ENCODE measurements around the gene GABPB2.
A peak's percentile ranks its signal among the peaks of the same experiment; 100 is the strongest.

GABPB2 gene

DNA sequence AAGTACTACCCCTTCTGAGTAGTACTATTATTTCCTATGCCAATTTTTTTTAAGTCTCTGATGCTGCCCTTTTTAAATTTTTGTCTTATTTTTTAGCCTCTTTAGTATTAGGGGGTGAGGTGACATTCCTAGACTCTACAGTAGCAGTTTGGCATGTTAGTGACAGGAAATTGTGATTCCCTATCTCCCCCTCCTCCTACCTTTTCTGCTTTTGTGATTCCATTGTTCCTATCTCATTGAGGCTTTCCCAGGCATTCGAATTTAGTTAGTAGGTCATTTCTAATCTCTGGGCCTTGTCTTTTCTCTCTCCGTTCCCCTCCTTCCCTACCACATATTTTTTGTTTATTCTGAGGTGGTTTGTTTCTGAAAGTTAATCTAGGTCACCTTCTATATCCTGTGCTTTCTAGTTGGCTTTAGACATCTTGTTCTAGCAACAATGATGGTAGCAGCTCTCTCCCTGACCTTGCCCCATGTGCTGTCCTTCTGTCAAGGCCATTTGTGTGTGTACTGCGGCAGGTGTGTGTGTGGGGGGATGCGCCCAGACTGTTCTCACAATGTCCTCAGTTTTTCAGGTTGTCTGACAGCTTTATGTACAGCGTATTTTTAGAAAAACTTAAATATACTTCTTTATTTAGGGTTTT, 54.3 kb downstream of the GABPB2 start:
- Histone ChIP-seq H2BK5ac (ENCODE audit: low read depth, low read length, poor library complexity, severe bottlenecking) (no peak overlapping the region), H2AK5ac (ENCODE audit: low read length, severe bottlenecking) (no peak overlapping the region), H2BK12ac (ENCODE audit: low read length in 2 of 2) (no peak overlapping the region), H4K8ac (ENCODE audit: low read length) (no peak overlapping the region), H3K9ac (ENCODE audit: low read length) (no peak overlapping the region), H3K14ac (ENCODE audit: low read length in 2 of 2) (no peak overlapping the region), H3K18ac (ENCODE audit: low read depth in 1 of 2, low read length in 2 of 2) (no peak overlapping the region), H3K9me3 (ENCODE audit: control insufficient read depth, low read length) (no peaks in the 10 kb centered on the region), H3K4me2 (ENCODE audit: low read length, poor library complexity, severe bottlenecking) (no peak overlapping the region), H2AFZ (ENCODE audit: low read depth, low read length) (no peak overlapping the region), H2BK120ac (ENCODE audit: low read depth, low read length) (no peak overlapping the region), H3K4me1 (ENCODE audit: control insufficient read depth, insufficient read depth, low read depth, low read length) (no peaks in the 10 kb centered on the region), H3K23ac (ENCODE audit: low read length in 2 of 2) (no peak overlapping the region), H3K36me3 (ENCODE audit: control insufficient read depth in 1 of 2, insufficient read depth in 2 of 2, low read depth in 1 of 2, low read length in 2 of 2) (peaks cover 0 to 9% of the 10 kb centered on the region in 2 experiments), H3K79me1 (replicated peaks; ENCODE audit: low read length, poor library complexity, severe bottlenecking) (no peaks in the 10 kb centered on the region), H3K27me3 (ENCODE audit: control insufficient read depth in 1 of 2, insufficient read depth in 1 of 2, low read length in 2 of 2) (peaks cover 0 to 4% of the 10 kb centered on the region in 2 experiments), H3K4ac (ENCODE audit: low read depth in 1 of 2, low read length in 2 of 2) (no peak overlapping the region), H3K4me3 (ENCODE audit: insufficient read depth in 1 of 2, low read depth in 1 of 2, low read length in 2 of 2) (no peak overlapping the region), H2BK15ac (ENCODE audit: low read depth, poor library complexity, severe bottlenecking) (no peak overlapping the region), H3K27ac (ENCODE audit: low read length, poor library complexity, severe bottlenecking) (no peak overlapping the region), H4K91ac (ENCODE audit: low read length) (no peak overlapping the region)
- DNase-seq, result no peak
- 100% methylated on average over 2 of the region's 5 CpGs for WGBS

GRCh38 chr1:151128800-151129199, 58.2 kb downstream of the GABPB2 start:
- H2BK120ac ChIP-seq (ENCODE audit: low read depth, low read length), result no peak overlapping the region
- H2AFZ ChIP-seq (ENCODE audit: low read depth, low read length), result no peak overlapping the region
- no peak overlapping the region for H2BK15ac ChIP-seq (ENCODE audit: low read depth, poor library complexity, severe bottlenecking)
- no peak overlapping the region for H2BK5ac ChIP-seq (ENCODE audit: low read depth, low read length, poor library complexity, severe bottlenecking)
- peaks cover 9 to 20% of the 10 kb centered on the region in 2 experiments for H3K36me3 ChIP-seq (ENCODE audit: control insufficient read depth in 1 of 2, insufficient read depth in 2 of 2, low read depth in 1 of 2, low read length in 2 of 2)
- no peak overlapping the region for H3K14ac ChIP-seq (ENCODE audit: low read length in 2 of 2)
- H3K9ac ChIP-seq (ENCODE audit: low read length), result no peak overlapping the region
- WGBS, result 66% methylated on average over 6 of the region's 6 CpGs
- no peak overlapping the region for H3K4ac ChIP-seq (ENCODE audit: low read depth in 1 of 2, low read length in 2 of 2)
- H2AK5ac ChIP-seq (ENCODE audit: low read length, severe bottlenecking), result no peak overlapping the region
- no peak overlapping the region for H3K27ac ChIP-seq (ENCODE audit: low read length, poor library complexity, severe bottlenecking)
- no peak overlapping the region for H4K8ac ChIP-seq (ENCODE audit: low read length)
- no peak overlapping the region for H3K4me3 ChIP-seq (ENCODE audit: insufficient read depth in 1 of 2, low read depth in 1 of 2, low read length in 2 of 2)
- H4K91ac ChIP-seq (ENCODE audit: low read length), result no peak overlapping the region
- peaks cover 0 to 25% of the 10 kb centered on the region in 2 experiments for H3K27me3 ChIP-seq (ENCODE audit: control insufficient read depth in 1 of 2, insufficient read depth in 1 of 2, low read length in 2 of 2)
- H3K79me1 ChIP-seq (replicated peaks; ENCODE audit: low read length, poor library complexity, severe bottlenecking), result no peaks in the 10 kb centered on the region
- no peak overlapping the region for H3K18ac ChIP-seq (ENCODE audit: low read depth in 1 of 2, low read length in 2 of 2)
- H3K9me3 ChIP-seq (ENCODE audit: control insufficient read depth, low read length), result no peaks in the 10 kb centered on the region
- H2BK12ac ChIP-seq (ENCODE audit: low read length in 2 of 2), result no peak overlapping the region
- H3K23ac ChIP-seq (ENCODE audit: low read length in 2 of 2), result no peak overlapping the region
- H3K4me2 ChIP-seq (ENCODE audit: low read length, poor library complexity, severe bottlenecking), result no peak overlapping the region
- no peak for DNase-seq
- peaks cover 7% of the 10 kb centered on the region for H3K4me1 ChIP-seq (ENCODE audit: control insufficient read depth, insufficient read depth, low read depth, low read length)

DNA sequence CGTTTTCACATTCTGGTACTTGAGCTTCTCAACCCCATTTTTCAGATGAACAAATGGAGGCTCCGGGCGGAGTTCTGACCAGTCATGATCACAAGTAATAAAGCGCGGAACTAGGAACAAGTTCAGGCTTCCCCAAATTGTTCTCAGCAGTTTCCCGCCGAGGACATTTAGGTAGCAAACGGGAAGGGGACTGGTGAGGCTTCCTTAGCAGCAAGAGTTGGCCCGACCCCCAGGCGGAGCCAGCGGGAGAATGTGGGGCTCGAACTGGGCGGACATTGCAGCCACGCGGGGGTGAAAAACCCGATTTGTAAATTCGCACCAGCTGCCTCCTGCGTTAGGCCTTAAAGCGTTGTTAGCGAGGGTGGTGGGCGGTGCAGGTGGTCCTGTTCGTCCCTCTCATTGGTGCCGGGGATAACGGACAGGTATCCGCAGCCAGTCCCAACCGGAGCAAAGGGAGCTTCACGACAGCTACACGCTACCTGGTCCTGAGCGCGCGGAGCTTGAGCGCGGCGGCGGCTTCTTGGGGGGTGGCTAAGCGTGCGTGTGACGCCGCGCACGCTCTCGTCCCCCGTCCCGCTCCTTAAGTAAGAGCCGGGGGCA, 60.5 kb downstream of the GABPB2 start:
- Histone ChIP-seq H3K4me3 (ENCODE audit: insufficient read depth in 1 of 2, low read depth in 1 of 2, low read length in 2 of 2) (peak overlapping the region in 1 of 2 experiments; percentile 67), H3K4me2 (ENCODE audit: low read length, poor library complexity, severe bottlenecking) (no peak overlapping the region), H2BK15ac (ENCODE audit: low read depth, poor library complexity, severe bottlenecking) (no peak overlapping the region), H4K91ac (ENCODE audit: low read length) (no peak overlapping the region), H2AFZ (ENCODE audit: low read depth, low read length) (peak overlapping the region; percentile 89), H2AK5ac (ENCODE audit: low read length, severe bottlenecking) (no peak overlapping the region), H3K36me3 (ENCODE audit: control insufficient read depth in 1 of 2, insufficient read depth in 2 of 2, low read depth in 1 of 2, low read length in 2 of 2) (peaks cover 7 to 41% of the 10 kb centered on the region in 2 experiments), H3K9ac (ENCODE audit: low read length) (peak overlapping the region; percentile 57), H2BK12ac (ENCODE audit: low read length in 2 of 2) (no peak overlapping the region), H3K27ac (ENCODE audit: low read length, poor library complexity, severe bottlenecking) (no peak overlapping the region), H3K27me3 (ENCODE audit: control insufficient read depth in 1 of 2, insufficient read depth in 1 of 2, low read length in 2 of 2) (peaks cover 0 to 25% of the 10 kb centered on the region in 2 experiments), H2BK5ac (ENCODE audit: low read depth, low read length, poor library complexity, severe bottlenecking) (no peak overlapping the region), H3K4me1 (ENCODE audit: control insufficient read depth, insufficient read depth, low read depth, low read length) (peaks cover 7% of the 10 kb centered on the region), H3K9me3 (ENCODE audit: control insufficient read depth, low read length) (no peaks in the 10 kb centered on the region), H4K8ac (ENCODE audit: low read length) (peak overlapping the region; percentile 64), H2BK120ac (ENCODE audit: low read depth, low read length) (no peak overlapping the region), H3K4ac (ENCODE audit: low read depth in 1 of 2, low read length in 2 of 2) (no peak overlapping the region), H3K18ac (ENCODE audit: low read depth in 1 of 2, low read length in 2 of 2) (peak overlapping the region in 1 of 2 experiments; percentile 50), H3K14ac (ENCODE audit: low read length in 2 of 2) (no peak overlapping the region), H3K79me1 (replicated peaks; ENCODE audit: low read length, poor library complexity, severe bottlenecking) (no peaks in the 10 kb centered on the region), H3K23ac (ENCODE audit: low read length in 2 of 2) (peak overlapping the region in 1 of 2 experiments; percentile 6)
- 14% methylated on average over 45 of the region's 45 CpGs for WGBS
- peak; percentile 79 for DNase-seq

GRCh38 chr1:151131701-151132334, 61.3 kb downstream of the GABPB2 start:
- Histone ChIP-seq H3K27me3 (ENCODE audit: control insufficient read depth in 1 of 2, insufficient read depth in 1 of 2, low read length in 2 of 2) (peaks cover 0 to 25% of the 10 kb centered on the region in 2 experiments), H3K18ac (ENCODE audit: low read depth in 1 of 2, low read length in 2 of 2) (peak overlapping the region; percentile 57 to 71), H3K4ac (ENCODE audit: low read depth in 1 of 2, low read length in 2 of 2) (peak overlapping the region in 1 of 2 experiments; percentile 50), H2BK15ac (ENCODE audit: low read depth, poor library complexity, severe bottlenecking) (peak overlapping the region; percentile 57), H3K14ac (ENCODE audit: low read length in 2 of 2) (no peak overlapping the region), H3K9ac (ENCODE audit: low read length) (peak overlapping the region; percentile 57), H3K36me3 (ENCODE audit: control insufficient read depth in 1 of 2, insufficient read depth in 2 of 2, low read depth in 1 of 2, low read length in 2 of 2) (peaks cover 6 to 48% of the 10 kb centered on the region in 2 experiments), H2AK5ac (ENCODE audit: low read length, severe bottlenecking) (no peak overlapping the region), H2AFZ (ENCODE audit: low read depth, low read length) (peak overlapping the region; percentile 81), H3K9me3 (ENCODE audit: control insufficient read depth, low read length) (no peaks in the 10 kb centered on the region), H2BK120ac (ENCODE audit: low read depth, low read length) (no peak overlapping the region), H3K23ac (ENCODE audit: low read length in 2 of 2) (peak overlapping the region in 1 of 2 experiments; percentile 36), H2BK12ac (ENCODE audit: low read length in 2 of 2) (no peak overlapping the region), H2BK5ac (ENCODE audit: low read depth, low read length, poor library complexity, severe bottlenecking) (no peak overlapping the region), H3K4me1 (ENCODE audit: control insufficient read depth, insufficient read depth, low read depth, low read length) (peaks cover 7% of the 10 kb centered on the region), H3K27ac (ENCODE audit: low read length, poor library complexity, severe bottlenecking) (no peak overlapping the region), H3K79me1 (replicated peaks; ENCODE audit: low read length, poor library complexity, severe bottlenecking) (no peaks in the 10 kb centered on the region), H3K4me2 (ENCODE audit: low read length, poor library complexity, severe bottlenecking) (no peak overlapping the region), H3K4me3 (ENCODE audit: insufficient read depth in 1 of 2, low read depth in 1 of 2, low read length in 2 of 2) (peak overlapping the region in 1 of 2 experiments; percentile 67), H4K91ac (ENCODE audit: low read length) (no peak overlapping the region), H4K8ac (ENCODE audit: low read length) (peak overlapping the region; percentile 38)
- DNase-seq, result peak; percentile 44
- 18% methylated on average over 39 of the region's 39 CpGs for WGBS

Data from mesenchymal stem cell (in vitro differentiated cells and primary cell).